HuH-7.5 (cell line): ENCODE results near the gene LAPTM4A.
"Not testable (repeated sequence)": the region's sequence is repeated elsewhere in the genome, so short reads cannot be mapped to it uniquely, and the experiment has no call there.

Experiments used
- DNase-seq: peaks from one replicate; pipeline ENCODE4 v3.0.0; 2011; ENCODE audit warnings: low spot score

LAPTM4A gene

GRCh38 chr2:20076757-20077156, 25.3 kb upstream of the LAPTM4A start:
- DNase-seq: no peak

GRCh38 chr2:20074901-20075300, 23.5 kb upstream of the LAPTM4A start:
- DNase-seq: no peak

DNA sequence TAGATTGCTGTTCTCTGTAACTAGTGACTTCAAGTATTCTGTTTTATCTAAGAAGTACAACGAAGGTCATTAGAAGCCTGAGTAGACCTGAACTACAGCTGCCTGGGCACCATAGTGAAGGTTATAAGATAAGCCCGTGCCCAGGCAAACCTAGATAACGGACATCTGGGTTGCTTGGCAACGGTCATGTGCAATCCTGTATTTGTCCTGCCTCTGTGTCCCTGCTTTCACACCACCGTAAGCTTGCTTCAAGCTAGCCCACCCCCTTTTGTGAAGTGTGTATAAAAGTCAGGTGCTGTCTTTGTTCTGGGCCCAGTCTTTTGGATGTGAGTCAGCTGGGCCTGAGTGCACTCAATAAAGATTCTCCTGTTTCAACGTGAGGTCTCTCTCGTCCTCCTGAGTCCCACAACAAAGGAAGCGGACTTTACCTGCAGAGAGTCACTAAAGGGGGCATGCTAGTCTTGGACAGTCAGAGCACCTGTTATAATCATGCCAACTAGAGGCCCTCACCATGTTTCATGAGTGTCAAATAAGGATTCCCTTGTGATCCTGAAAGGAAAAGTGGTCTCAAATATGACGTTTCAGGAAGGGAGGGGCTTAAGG, 22.7 kb upstream of the LAPTM4A start:
- DNase-seq: not testable (repeated sequence)

- DNase-seq: no peak
Measured at GRCh38 chr2:20073460-20073859, 22.0 kb upstream of the LAPTM4A start.

DNA sequence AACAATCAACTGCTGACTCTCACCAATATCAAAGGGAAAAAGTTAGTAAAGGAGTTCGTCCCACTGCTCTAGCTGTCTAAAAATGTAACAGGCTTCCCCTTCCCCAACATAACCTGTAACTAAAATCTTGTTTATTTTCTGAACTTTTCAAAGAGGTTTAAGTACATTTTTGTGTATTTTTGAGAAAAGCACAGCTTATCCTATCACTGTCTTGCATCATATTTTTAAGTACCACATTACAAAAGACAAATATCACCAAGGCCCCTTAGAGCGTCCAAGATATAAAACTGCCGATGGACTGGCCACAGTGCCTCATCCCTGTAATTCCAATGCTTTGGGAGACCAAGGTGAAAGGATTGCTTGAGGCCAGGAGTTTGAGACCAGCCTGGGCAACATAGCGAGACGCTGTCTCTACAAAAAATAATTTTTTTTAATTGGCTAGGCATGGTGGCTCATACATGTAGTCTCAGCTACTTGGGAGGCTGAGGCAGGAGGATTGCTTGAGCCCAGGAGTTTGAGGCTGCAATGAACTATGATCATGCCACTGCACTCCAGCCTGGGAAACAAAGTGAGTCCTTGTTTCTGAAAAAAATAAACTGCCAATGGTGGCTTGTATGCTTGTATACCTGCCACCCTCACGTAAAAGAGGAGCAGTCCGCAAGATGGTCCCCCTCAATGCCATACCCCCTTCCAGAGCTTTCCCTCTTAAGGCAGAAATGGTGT, 21.2 kb upstream of the LAPTM4A start:
- no peak for DNase-seq

DNA sequence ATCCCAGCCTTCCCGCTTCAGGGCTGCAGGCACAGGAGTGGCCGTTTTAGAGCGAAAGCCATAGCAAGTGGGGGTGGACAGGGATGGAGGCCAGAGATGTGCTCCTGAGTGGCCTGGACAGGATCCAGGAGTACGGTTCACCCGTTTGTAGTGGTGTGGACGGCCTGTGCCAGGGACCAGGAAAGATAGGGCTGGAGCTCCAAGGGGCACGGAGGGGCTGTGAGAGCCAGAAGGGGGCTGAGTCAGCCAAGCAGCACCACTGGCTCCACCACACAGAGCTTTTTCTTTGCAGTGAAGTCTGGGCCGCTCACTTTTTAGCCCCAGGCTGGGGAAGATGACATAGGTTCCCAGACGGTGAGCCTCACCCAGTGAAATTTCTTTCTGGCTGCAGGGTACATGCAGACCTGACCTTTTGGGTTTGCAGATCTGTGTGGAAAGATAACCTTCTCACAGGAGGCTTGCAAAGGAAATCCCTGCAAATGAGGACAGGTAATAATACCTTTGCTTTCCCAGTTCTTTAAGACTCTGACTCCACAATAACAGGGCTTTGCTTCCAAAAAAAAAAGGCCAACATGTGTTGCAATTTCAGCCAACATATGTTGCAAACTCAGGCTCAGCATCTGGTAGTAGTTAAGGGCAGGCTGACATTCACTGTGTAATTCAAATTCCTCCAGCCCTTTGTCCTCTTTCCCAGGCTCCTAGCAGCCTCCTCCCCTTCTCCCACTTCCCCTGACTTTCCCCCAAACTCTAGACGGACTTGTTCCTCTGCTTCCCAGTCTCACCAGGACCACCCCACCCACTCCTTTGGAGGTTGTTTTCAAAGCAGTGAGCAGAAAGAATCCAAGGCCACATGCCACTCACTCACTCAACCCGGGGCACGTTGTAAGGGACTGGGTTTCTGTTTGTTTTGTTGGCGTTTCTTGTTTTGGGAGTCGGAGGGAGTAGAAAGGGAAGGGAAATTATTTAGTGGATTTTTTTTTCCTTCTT, 20.3 kb upstream of the LAPTM4A start:
- no peak for DNase-seq

GRCh38 chr2:20069756-20070155, 18.3 kb upstream of the LAPTM4A start:
- no peak for DNase-seq

GRCh38 chr2:20067992-20068584, 16.7 kb upstream of the LAPTM4A start:
- DNase-seq: no peak

DNA sequence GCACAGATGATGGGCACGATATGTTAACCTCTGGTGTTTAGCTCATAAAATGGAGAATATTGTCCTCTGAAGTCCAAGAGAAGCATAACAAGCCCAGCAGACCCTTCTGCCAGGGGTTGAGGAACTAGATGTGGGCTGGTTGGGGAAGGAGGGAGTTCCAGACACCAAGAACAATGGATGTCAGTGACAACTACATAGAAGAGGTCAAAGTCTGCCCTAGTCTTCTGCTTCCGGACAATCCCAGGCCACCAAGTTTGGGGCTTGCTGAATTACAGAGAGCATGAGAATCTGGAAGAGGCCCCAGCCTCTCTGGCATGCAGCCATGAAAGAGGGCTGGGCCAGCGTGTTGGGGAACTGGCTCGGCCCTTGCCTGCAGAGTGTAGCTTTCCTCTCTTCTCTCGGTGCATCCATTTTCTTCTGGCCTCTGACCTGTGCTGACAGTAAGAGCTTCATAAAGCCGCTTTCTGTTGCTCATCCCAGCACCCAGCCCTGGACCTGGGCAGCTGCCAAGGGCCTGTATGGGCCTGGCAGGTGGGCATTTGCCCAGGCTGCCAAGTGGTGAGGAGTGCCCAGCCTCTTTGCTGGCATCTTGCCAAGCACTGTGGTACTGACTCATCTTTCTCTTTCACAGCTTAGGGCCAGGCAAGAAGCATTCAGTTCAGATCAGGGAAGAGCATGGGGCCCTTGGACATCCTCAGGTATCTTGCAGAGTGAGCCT, 14.6 kb upstream of the LAPTM4A start:
- DNase-seq: no peak

- no peak for DNase-seq
Measured at GRCh38 chr2:20064841-20065240, 13.4 kb upstream of the LAPTM4A start.

- DNase-seq: no peak
Measured at GRCh38 chr2:20064421-20064820, 13.0 kb upstream of the LAPTM4A start.

- no peak for DNase-seq
Measured at GRCh38 chr2:20062615-20063545, 11.5 kb upstream of the LAPTM4A start.

GRCh38 chr2:20061940-20062339, 10.5 kb upstream of the LAPTM4A start:
- DNase-seq: no peak

DNA sequence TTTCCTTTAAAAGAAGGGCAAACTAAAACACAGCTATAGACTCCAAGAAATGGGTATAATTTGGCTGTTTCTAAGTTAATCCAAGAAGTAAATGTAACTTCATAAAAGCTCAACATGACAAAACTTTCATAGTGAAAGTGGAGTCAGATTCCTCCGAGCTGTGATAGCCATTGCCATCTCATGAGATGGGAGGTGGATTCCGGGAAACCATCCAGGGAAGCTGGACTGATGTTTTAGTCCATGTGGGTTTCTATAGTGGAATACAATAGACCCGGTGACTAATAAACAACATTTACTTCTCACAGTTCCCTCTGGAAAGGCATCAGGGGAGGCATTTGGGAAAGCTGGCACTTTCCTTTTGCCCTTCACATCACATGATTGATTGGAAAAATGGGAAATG, 10.0 kb upstream of the LAPTM4A start:
- no peak for DNase-seq

DNA sequence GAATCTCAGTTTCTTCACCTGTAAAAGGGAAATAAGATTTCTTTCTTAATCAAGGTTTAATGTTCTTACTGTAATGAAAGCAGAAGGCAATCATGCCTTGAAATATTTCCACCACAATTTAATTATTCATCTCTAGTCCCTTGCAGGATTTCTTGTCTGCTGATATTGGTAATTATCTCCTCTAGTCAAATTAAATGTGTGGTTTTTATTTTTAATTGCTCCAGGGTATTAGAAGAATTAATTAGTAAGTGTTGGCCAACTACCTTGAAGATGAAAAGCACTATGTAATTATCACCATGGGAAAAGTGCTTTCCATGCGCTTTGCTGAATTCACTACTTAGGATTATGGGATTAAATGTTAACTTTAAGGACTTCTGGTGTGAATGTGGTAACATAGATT, 8.7 kb upstream of the LAPTM4A start:
- DNase-seq: no peak

DNA sequence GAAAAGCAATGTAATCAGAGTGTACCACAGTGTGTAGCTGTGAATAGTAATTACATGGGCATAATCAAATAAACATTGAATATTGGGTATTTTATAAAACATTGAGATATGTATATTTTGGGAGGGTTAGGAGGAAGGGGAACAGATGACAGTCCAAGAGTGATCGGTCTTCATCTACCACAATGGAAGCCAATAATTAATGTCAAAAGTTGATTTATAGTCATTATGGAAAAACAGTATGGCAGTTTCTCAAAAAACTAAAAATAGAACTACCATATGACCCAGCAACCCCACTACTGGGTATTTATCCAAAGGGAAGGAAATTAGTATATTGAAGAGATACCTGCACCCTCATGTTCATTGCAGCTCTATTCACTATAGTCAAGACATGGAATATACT, 5.8 kb upstream of the LAPTM4A start:
- no peak for DNase-seq

DNA sequence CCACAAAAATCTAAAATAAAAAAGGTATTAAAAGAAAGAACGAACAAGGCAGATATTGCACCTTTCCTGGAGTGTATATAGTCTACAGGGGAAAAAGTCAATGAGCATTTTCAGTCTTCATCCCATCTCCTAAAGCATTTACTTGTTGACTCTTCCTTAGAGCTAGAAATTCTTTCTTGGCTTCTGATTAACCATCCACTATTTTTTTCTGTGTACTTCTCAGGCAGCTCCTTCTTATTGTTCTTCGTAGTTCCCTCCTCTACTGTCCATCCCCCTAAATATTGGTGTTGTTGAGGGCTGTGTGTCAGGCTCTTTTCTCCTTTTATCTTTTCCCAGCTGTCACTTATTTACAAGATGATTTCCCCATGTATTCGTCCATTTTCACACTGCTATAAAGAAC, 3.5 kb upstream of the LAPTM4A start:
- no peak for DNase-seq

DNA sequence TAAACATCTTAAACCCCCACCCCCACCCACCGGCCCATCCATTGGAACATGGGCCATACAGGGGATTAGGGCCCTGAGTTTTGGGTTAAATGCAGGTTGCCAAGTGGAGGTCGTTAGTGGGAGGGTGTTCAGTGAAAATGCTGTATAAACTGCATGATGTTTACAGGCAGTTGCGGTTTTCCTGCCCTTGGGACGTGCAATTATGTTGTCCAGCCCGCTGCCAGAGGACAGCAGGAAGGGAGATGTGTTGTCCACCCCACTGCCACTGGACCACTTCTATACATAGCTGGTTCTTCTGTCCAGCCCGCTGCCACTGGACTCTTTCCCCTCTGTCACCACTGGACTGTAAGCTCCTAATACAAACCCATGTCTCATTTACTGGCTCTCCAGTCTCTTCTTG, 2.7 kb upstream of the LAPTM4A start:
- no peak for DNase-seq

DNA sequence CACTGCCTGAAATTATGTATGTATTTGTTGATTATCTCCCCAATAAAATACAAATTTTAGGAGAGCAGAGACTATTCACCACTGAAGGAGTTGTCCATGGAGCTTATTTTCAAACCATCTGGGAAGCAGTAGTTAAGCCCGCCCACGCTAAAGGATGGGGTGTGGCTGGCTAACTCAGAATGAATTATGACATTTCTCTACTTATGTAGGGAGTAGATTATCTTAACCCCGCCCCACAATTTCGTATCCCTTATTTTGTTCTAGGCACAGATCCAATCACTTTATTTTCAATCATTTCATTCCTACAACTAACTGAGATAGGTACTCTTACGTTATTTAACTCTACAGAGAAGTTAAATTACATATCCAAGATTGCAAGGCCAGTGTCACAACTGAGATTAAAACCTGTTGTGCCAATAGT, 1.4 kb upstream of the LAPTM4A start:
- DNase-seq: no peak

DNA sequence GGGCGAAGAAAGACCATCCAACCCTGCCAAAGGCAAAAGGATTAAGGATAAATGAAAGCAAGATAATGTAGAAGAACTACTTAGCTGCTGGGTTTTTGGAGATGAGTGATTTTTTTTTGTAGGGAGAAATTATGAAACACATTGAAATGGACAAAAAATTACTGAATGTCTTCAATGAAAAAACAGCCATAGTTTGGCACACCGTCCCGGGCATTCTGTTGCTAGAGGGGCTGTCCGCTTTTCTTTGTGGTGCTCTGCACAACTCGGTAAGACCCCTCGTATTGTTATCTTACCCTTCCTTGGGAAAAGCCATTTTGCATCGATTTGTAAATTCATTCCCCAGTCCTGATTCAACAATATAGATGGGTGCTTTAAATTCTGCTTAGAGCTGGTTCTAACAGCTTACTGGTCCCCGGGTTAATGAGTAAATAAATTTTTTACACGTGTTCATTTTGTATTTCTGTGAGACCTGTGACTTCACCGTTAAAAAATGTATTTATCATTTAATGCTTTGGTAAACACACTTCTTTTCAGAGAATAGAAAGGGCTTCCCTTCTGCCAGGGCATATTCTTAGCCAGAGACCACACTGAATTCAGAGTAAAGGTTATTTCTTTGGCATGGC, 912 bp upstream of the LAPTM4A start:
- DNase-seq: no peak
